Erythroblast (primary cell): ENCODE measurements around the gene TSR3.

Experiments used
- GATA1 ChIP-seq: IDR thresholded peaks from 2 replicates; pipeline ENCODE4 v1.6.1; 2011; ENCODE audit warnings: low read depth, mild to moderate bottlenecking, control low read depth, low read length, moderate library complexity
- POLR2A ChIP-seq: IDR thresholded peaks from 2 replicates; pipeline ENCODE4 v1.6.1; 2011; ENCODE audit warnings: mild to moderate bottlenecking, low read length

DNA sequence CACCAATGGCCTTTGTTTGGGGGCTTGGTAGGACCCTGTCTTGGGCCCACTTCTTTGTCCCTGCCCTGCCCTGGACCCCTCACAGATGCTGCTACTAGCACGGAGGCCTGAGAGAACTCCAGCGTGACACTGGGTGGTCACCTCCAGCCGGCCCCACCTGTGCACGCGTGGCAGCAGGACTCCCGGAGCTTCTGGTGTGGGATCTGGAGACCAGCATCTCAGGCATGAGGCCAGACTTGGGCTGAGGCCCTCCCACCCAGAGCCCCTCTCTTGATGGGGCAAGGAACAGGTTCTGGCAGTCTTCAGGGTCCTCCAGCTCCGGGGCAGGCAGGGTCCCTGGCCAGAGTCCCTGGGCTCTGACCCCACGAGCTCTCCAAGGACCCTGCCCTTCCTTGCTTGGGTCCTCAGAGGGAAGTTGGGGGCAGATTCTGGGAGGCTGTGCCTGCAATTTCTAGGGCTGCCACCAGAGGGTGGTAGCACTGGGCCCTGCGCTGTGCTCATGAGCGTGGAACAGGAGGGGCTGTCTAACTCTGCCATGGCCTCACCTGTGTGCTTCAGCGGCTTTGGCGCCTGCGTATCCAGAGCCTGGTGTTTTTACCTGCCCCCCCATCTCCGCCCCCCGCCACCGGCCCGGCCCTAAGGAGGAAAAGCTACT, 21.3 kb downstream of the TSR3 start:
- TF ChIP-seq POLR2A (no peak), GATA1 (no peak)
